ENCODE results near the gene MC4R.
"Not testable (repeated sequence)": the region's sequence is repeated elsewhere in the genome, so short reads cannot be mapped to it uniquely, and the experiment has no call there.

The MC4R gene

DNA sequence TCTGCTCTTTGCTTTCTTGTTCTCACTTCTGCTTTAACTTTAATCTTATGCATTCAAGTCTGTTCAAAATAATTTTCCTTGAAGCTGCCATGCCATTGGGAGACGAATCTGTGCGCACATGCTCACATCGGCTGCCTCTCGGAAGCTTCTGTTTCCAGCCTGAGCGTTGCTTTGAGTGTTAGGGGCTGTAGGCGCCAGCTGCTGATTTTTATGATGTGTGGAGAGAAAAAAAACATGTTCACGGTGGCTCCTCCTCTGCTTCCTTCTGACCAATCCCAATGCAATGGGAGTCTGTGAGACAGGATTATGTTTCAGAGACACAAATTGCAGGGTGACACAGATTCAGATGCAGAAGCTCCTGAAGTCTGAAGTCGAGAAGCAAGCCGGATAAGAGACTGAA lies at the start of gene MC4R:
MC4R (minus strand) TSS at position 180 of the 400 bp plus-strand sequence. CDS start 426 bp downstream, outside the sequence.
- peak; percentile 20 for DNase-seq (ENCODE audit: extremely low read depth, low read depth)

DNA sequence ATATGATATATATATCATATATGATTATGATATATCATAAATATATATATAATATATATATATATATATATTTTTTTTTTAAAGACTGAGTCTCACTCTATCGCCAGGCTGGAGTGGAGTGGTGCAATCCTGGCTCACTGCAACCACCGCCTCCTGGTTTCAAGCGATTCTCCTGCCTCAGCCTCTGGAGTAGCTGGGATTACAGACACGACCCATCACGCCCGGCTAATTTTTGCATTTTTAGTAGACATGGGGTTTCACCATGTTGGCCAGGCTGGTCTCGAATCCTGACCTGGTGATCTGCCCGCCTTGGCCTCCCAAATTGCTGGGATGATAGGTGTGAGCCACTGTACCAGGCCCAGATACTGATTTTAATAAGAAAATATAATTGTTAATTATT lies 49.7 kb upstream of the MC4R start:
- not testable (repeated sequence) for DNase-seq (ENCODE audit: extremely low read depth, low read depth)

More for the DNA sequence above, at the start of gene MC4R:
- TF ChIP-seq, protein P1, sequence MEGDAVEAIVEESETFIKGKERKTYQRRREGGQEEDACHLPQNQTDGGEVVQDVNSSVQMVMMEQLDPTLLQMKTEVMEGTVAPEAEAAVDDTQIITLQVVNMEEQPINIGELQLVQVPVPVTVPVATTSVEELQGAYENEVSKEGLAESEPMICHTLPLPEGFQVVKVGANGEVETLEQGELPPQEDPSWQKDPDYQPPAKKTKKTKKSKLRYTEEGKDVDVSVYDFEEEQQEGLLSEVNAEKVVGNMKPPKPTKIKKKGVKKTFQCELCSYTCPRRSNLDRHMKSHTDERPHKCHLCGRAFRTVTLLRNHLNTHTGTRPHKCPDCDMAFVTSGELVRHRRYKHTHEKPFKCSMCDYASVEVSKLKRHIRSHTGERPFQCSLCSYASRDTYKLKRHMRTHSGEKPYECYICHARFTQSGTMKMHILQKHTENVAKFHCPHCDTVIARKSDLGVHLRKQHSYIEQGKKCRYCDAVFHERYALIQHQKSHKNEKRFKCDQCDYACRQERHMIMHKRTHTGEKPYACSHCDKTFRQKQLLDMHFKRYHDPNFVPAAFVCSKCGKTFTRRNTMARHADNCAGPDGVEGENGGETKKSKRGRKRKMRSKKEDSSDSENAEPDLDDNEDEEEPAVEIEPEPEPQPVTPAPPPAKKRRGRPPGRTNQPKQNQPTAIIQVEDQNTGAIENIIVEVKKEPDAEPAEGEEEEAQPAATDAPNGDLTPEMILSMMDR (IDR thresholded peaks at IDR 0.05; ENCODE audit: low read depth, low read length), result no peak

DNA sequence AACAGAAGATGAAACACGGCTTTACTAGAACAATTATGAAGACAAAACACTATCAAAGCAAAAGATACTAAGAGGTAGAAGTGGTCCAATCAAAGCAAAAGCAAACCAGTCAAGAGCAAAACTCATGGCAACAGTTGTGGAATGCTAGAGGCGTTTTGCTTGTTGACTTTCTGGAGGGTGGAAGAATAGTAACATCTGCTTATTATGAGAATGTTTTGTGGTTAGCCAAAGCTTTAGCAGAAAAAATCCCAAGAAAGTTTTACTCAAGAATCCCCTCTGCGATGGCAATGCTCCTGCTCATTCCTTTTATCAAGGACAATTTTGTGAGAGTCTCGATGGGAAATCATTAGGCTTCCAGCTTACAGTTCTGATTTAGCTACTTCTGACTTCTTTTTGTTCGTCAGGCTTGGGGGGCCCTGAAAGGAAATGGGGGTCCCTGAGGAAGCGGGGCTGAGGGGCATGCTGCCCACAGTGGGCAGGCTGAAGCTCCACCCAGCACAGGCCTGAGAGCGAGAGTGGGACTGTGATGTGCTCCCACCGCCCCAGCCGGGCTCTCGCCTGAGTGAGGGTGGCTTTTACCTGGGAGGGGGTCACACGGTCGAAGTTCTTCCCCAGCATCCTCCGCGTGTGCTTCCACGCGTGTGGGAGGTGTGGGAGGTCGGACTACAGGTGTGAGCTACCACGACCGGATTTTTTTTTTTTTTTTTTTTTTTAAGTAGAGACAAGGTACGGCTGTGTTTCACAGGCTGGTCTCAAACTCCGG lies 49.0 kb upstream of the MC4R start:
- DNase-seq (ENCODE audit: extremely low read depth, low read depth), result no peak
- TF ChIP-seq, protein P1 (IDR thresholded peaks at IDR 0.05; ENCODE audit: low read depth, low read length), result no peak

DNA sequence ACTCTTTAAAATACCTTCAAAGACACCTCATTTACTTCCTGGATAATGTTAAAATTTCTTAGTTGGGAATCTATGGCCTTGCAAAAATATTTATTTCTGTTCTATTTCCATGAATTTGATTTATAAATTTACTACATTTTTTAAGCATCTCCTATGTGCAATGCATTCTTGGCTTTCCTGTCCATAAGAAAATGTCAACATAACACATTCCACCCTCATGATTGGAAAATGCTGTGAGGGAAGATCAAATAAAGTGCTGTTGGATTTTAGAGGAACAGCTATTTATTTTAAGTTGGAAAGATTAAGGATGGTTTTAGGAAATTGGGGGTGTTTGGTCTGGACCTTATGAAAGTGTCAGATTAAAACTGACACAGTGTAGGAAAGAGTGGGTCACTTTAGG lies 45.4 kb upstream of the MC4R start:
- TF ChIP-seq, protein P1 (IDR thresholded peaks at IDR 0.05; ENCODE audit: low read depth, low read length), result no peak
- DNase-seq (ENCODE audit: extremely low read depth, low read depth), result no peak

DNA sequence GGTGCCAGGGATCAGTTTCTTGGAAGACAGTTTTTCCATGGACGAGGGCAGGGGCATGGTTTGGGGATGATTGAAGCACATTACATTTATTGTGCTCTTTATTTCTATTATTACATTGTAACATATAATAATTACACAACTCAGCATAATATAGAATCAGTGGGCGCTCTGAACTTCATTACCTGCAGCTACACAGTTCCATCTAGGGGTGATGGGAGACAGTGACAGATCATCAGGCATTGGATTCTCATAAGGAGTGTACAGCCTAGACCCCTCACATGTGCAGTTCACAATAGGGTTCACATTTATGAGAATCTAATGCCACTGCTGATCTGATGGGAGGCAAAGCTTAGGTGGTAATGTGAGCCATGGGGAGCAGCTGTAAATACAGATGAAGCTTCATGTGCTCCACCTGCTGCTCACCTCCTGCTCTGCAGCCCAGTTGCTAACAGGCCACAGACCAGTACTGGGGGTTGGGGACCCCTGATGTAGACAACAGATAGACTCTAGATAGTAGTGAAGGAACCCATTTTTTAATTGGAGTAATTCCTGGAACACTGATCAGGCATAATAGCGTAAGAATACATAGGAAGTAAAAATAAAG lies 41.5 kb upstream of the MC4R start:
- TF ChIP-seq, protein P1 (IDR thresholded peaks at IDR 0.05; ENCODE audit: low read depth, low read length), result peak; percentile 52
- no peak for DNase-seq (ENCODE audit: extremely low read depth, low read depth)

DNA sequence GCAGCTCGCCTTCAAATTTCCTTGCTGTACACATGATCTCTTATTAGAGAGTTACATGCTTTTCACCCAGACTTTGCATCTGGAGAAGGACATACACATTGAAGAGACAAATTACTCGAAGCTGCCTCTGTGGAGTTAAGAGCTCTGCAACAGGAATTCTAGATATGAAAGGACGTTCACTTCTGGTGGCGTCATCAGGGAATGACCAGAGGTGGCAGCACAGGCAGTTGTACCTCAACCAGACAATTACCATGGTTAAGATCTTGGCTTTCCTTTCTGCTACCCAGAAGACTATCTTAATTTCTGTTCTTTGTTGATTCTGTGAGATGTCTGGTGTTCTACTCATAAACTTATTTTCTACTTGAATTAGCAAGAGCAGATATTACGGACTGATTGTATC lies 39.1 kb upstream of the MC4R start:
- TF ChIP-seq, protein P1 (IDR thresholded peaks at IDR 0.05; ENCODE audit: low read depth, low read length), result no peak
- DNase-seq (ENCODE audit: extremely low read depth, low read depth), result no peak

DNA sequence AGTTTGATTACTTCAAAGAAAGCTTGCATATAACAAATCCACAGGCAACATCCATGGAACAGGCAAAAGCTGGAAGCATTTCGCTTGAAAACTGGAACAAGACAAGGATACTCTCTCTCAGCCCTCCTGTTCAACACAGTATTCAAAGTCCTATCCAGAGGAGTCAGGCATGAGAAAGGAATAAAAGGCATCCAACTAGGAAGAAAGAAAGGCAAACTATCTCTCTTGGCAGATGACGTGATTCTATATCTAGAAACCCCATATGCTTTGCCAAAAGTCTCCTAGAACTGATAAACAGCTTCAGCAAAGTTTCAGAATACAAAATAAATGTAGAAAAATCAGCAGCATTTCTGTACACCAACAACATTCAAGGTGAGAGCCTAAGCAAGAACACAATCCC lies 34.1 kb upstream of the MC4R start:
- TF ChIP-seq, protein P1 (IDR thresholded peaks at IDR 0.05; ENCODE audit: low read depth, low read length), result no peak
- DNase-seq (ENCODE audit: extremely low read depth, low read depth), result no peak

All from AG09319 (cell line).